ENCODE measurements around the gene GRSF1.

Gene GRSF1

GRCh38 chr4:70830054-70830453 lies 9.6 kb downstream of the GRSF1 start:
- Histone ChIP-seq H3K4me3 (ENCODE audit: low read depth, low read length) (no peak overlapping the region), H3K36me3 (peaks cover 88% of the 10 kb centered on the region), H3K27ac (no peak overlapping the region), H3K27me3 (ENCODE audit: insufficient read depth, low read depth, severe bottlenecking) (no peaks in the 10 kb centered on the region), H3K9me3 (ENCODE audit: severe bottlenecking) (no peaks in the 10 kb centered on the region)
- DNase-seq, result no peak
- no peak for TF ChIP-seq CTCF (IDR thresholded peaks at IDR 0.05; ENCODE audit: low read depth, low read length)

GRCh38 chr4:70829492-70829891 lies 10.2 kb downstream of the GRSF1 start:
- Histone ChIP-seq H3K27ac (no peak overlapping the region), H3K36me3 (peaks cover 88% of the 10 kb centered on the region), H3K9me3 (ENCODE audit: severe bottlenecking) (no peaks in the 10 kb centered on the region), H3K4me3 (ENCODE audit: low read depth, low read length) (no peak overlapping the region), H3K27me3 (ENCODE audit: insufficient read depth, low read depth, severe bottlenecking) (no peaks in the 10 kb centered on the region)
- no peak for DNase-seq
- no peak for TF ChIP-seq CTCF (IDR thresholded peaks at IDR 0.05; ENCODE audit: low read depth, low read length)

GRCh38 chr4:70829015-70829414 lies 10.7 kb downstream of the GRSF1 start:
- Histone ChIP-seq H3K27me3 (ENCODE audit: insufficient read depth, low read depth, severe bottlenecking) (no peaks in the 10 kb centered on the region), H3K36me3 (peaks cover 89% of the 10 kb centered on the region), H3K27ac (no peak overlapping the region), H3K4me3 (ENCODE audit: low read depth, low read length) (no peak overlapping the region), H3K9me3 (ENCODE audit: severe bottlenecking) (no peaks in the 10 kb centered on the region)
- TF ChIP-seq CTCF (IDR thresholded peaks at IDR 0.05; ENCODE audit: low read depth, low read length), result no peak
- DNase-seq, result no peak

GRCh38 chr4:70818921-70819320 lies 20.8 kb downstream of the GRSF1 start:
- peaks cover 45% of the 10 kb centered on the region for H3K36me3 ChIP-seq
- DNase-seq, result no peak
- no peak overlapping the region for H3K27ac ChIP-seq
- no peak overlapping the region for H3K4me3 ChIP-seq (ENCODE audit: low read depth, low read length)
- H3K27me3 ChIP-seq (ENCODE audit: insufficient read depth, low read depth, severe bottlenecking), result no peaks in the 10 kb centered on the region
- TF ChIP-seq CTCF (IDR thresholded peaks at IDR 0.05; ENCODE audit: low read depth, low read length), result no peak
- H3K9me3 ChIP-seq (ENCODE audit: severe bottlenecking), result no peaks in the 10 kb centered on the region

GRCh38 chr4:70818173-70818855 lies 21.4 kb downstream of the GRSF1 start:
- peaks cover 41% of the 10 kb centered on the region for H3K36me3 ChIP-seq
- no peak for TF ChIP-seq CTCF (IDR thresholded peaks at IDR 0.05; ENCODE audit: low read depth, low read length)

GRCh38 chr4:70816894-70817293 lies 22.8 kb downstream of the GRSF1 start:
- Histone ChIP-seq H3K9me3 (ENCODE audit: severe bottlenecking) (no peaks in the 10 kb centered on the region), H3K4me3 (ENCODE audit: low read depth, low read length) (no peak overlapping the region)
- no peak for TF ChIP-seq CTCF (IDR thresholded peaks at IDR 0.05; ENCODE audit: low read depth, low read length)

More at GRCh38 chr4:70818173-70818855, 21.4 kb downstream of the GRSF1 start:
- DNase-seq, result no peak
- Histone ChIP-seq H3K4me3 (ENCODE audit: low read depth, low read length) (no peak overlapping the region), H3K27me3 (ENCODE audit: insufficient read depth, low read depth, severe bottlenecking) (no peaks in the 10 kb centered on the region), H3K27ac (no peak overlapping the region), H3K9me3 (ENCODE audit: severe bottlenecking) (no peaks in the 10 kb centered on the region)

More at GRCh38 chr4:70816894-70817293, 22.8 kb downstream of the GRSF1 start:
- no peak for DNase-seq
- no peaks in the 10 kb centered on the region for H3K27me3 ChIP-seq (ENCODE audit: insufficient read depth, low read depth, severe bottlenecking)
- peaks cover 29% of the 10 kb centered on the region for H3K36me3 ChIP-seq
- H3K27ac ChIP-seq, result no peak overlapping the region
